RWPE1 (cell line): ENCODE data around the gene FGFR2.
A peak's percentile ranks its signal among the peaks of the same experiment; 100 is the strongest.

Experiments used
- CTCF ChIA-PET: fragments of 350-600 bp; sonication (Branson Sonifier 250); formaldehyde crosslinking; extraction: SDS; loops from one replicate; lab custom pipeline; 2021; lab: Yijun Ruan, JAX
- POLR2A ChIA-PET: fragments of 400-600 bp; formaldehyde crosslinking; extraction: SDS; loops from one replicate; lab custom pipeline; 2020; ENCODE audit warnings: antibody characterized with exemption; ENCODE audit not compliant: low non-redundant PET; lab: Yijun Ruan, JAX
- DNase-seq: peaks from one replicate; pipeline ENCODE4 v3.0.0; 2012; ENCODE audit warnings: low spot score
- H3K27ac ChIP-seq: fragments of 450-650 bp; 2 replicates; pipeline ENCODE4 v1.5.1; 2017
- CTCF ChIP-seq: fragments of 450-650 bp; conservative IDR thresholded peaks from 2 replicates; pipeline ENCODE4 v1.5.1; 2017; ENCODE audit warnings: low read depth, mild to moderate bottlenecking

FGFR2 gene

GRCh38 chr10:121613456-121613855 is 15.2 kb upstream of the FGFR2 start:
- ChIA-PET POLR2A (no interaction called here), CTCF (no interaction called here)
- DNase-seq, result no peak
- no peak overlapping the region for H3K27ac ChIP-seq
- no peak for TF ChIP-seq CTCF

- 0 out of 2 replicates have a peak overlapping the region, but pooled peaks have one; percentile 13 for H3K27ac ChIP-seq
- ChIA-PET POLR2A (no interaction called here), CTCF (interaction anchor here (0.6 to 1.0 kb wide), 2 partner anchors 283 to 289 kb away, joined by 3 to 5 read pairs; no protein-coding TSS in a partner anchor)
- no peak for DNase-seq
- no peak for TF ChIP-seq CTCF
These were observed 13.3 kb upstream of the FGFR2 start for GRCh38 chr10:121611393-121612159.

- peak; percentile 61 for DNase-seq
- no peak for TF ChIP-seq CTCF
- POLR2A ChIA-PET, result no interaction called here
- CTCF ChIA-PET, result interaction anchor here (1.0 kb wide), 1 partner anchor 290 kb away, joined by 3 read pairs; no protein-coding TSS in a partner anchor
- H3K27ac ChIP-seq, result no peak overlapping the region
These were observed 12.6 kb upstream of the FGFR2 start for GRCh38 chr10:121610798-121611323.

GRCh38 chr10:121609426-121610380 is 11.5 kb upstream of the FGFR2 start:
- CTCF ChIA-PET, result interaction anchor here (0.6 to 1.5 kb wide), 9 partner anchors 10 to 664 kb away, joined by 3 to 5 read pairs (median 3); no protein-coding TSS in a partner anchor
- DNase-seq, result no peak
- H3K27ac ChIP-seq, result no peak overlapping the region
- no peak for TF ChIP-seq CTCF
- POLR2A ChIA-PET, result no interaction called here

GRCh38 chr10:121608469-121609190 is 10.4 kb upstream of the FGFR2 start:
- CTCF ChIA-PET, result interaction anchor here (0.6 to 1.6 kb wide), 15 partner anchors 8 to 663 kb away, joined by 3 to 6 read pairs (median 3); no protein-coding TSS in a partner anchor
- POLR2A ChIA-PET, result no interaction called here
- peak; percentile 94 for TF ChIP-seq CTCF
- H3K27ac ChIP-seq, result no peak overlapping the region
- DNase-seq, result peak; percentile 75
